Gastrocnemius medialis (tissue), 4 donors: ENCODE data around the gene LPA.

Source experiments
- CTCF ChIP-seq, 5 experiments: fragments of 450-650 bp in 3 of 5; fragments of 200-600 bp in 2 of 5; sonication (generic) in 2 of 5; IDR thresholded peaks in 4 of 5; conservative IDR thresholded peaks in 1 of 5; 1 replicate in 4 of 5; 2 replicates in 1 of 5; pipeline ENCODE4 v1.5.1; 2016 to 2019; ENCODE audit warnings: antibody characterized with exemption in 5 of 5, mild to moderate bottlenecking in 3 of 5, moderate library complexity in 3 of 5
- POLR2A ChIP-seq, 2 donors: fragments of 450-650 bp; IDR thresholded peaks; one replicate each; pipeline ENCODE4 v1.6.1; 2017; ENCODE audit warnings: antibody characterized with exemption in 2 of 2, mild to moderate bottlenecking in 2 of 2, moderate library complexity in 2 of 2

DNA sequence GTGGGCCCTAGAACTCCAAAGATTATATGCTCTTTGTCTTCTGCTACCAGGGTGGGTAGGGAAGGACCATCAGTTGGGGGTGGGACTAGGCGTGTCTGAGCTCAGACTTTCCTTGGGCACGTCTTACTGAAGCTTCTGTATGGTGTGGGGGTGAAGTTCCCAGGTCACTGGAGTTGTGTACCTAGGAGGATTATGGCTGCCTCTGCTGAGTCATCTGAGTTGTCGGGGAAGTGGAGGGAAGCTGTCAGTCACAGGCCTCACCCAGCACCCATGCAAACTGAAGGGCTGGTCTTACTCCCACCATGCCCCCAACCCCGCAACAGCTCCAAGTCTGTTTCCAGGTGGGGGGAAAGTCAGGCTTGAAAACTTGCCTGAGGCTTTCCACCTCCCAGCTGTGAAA lies 90.1 kb downstream of the LPA start:
- TF ChIP-seq CTCF (IDR thresholded peaks at IDR 0.05 in 4 of 5, conservative IDR thresholded peaks at IDR 0.05 in 1 of 5), result no peak
- TF ChIP-seq POLR2A (IDR thresholded peaks at IDR 0.05), result no peak
